ENCODE measurements around the gene CFAP20DC.
"Not testable (repeated sequence)": the region's sequence is repeated elsewhere in the genome, so short reads cannot be mapped to it uniquely, and the experiment has no call there.

CFAP20DC gene

GRCh38 chr3:58829321-58830000, 220.4 kb downstream of the CFAP20DC start:
- H3K79me2 ChIP-seq (ENCODE audit: control insufficient read depth, low read length): no peaks in the 10 kb centered on the region

GRCh38 chr3:58824777-58825176, 225.0 kb downstream of the CFAP20DC start:
- Histone ChIP-seq H3K9me3 (ENCODE audit: control insufficient read depth, insufficient read depth, low read length) (no peaks in the 10 kb centered on the region), H3K79me2 (ENCODE audit: control insufficient read depth, low read length) (no peaks in the 10 kb centered on the region), H3K4me2 (ENCODE audit: low read length) (peak overlapping the region; percentile 39), H3K27me3 (ENCODE audit: control insufficient read depth, low read length) (no peaks in the 10 kb centered on the region), H3K36me3 (ENCODE audit: control insufficient read depth, low read length) (no peaks in the 10 kb centered on the region), H4K20me1 (ENCODE audit: control insufficient read depth, insufficient read depth, low read depth, low read length) (no peaks in the 10 kb centered on the region), H3K27ac (ENCODE audit: low read depth, low read length) (no peak overlapping the region), H3F3A (ENCODE audit: control insufficient read depth, insufficient read depth) (no peaks in the 10 kb centered on the region), H3K4me3 (ENCODE audit: low read length) (peak overlapping the region; percentile 25), H3K9me2 (replicated peaks; ENCODE audit: control insufficient read depth, low read length) (no peaks in the 10 kb centered on the region), H3K4me1 (ENCODE audit: control insufficient read depth, low read length) (peaks cover 25% of the 10 kb centered on the region)
- TF ChIP-seq, protein P1, sequence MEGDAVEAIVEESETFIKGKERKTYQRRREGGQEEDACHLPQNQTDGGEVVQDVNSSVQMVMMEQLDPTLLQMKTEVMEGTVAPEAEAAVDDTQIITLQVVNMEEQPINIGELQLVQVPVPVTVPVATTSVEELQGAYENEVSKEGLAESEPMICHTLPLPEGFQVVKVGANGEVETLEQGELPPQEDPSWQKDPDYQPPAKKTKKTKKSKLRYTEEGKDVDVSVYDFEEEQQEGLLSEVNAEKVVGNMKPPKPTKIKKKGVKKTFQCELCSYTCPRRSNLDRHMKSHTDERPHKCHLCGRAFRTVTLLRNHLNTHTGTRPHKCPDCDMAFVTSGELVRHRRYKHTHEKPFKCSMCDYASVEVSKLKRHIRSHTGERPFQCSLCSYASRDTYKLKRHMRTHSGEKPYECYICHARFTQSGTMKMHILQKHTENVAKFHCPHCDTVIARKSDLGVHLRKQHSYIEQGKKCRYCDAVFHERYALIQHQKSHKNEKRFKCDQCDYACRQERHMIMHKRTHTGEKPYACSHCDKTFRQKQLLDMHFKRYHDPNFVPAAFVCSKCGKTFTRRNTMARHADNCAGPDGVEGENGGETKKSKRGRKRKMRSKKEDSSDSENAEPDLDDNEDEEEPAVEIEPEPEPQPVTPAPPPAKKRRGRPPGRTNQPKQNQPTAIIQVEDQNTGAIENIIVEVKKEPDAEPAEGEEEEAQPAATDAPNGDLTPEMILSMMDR (IDR thresholded peaks at IDR 0.05; ENCODE audit: low read depth, low read length, poor library complexity, severe bottlenecking): no peak
- no peak for TF ChIP-seq EZH2phosphoT487 (IDR thresholded peaks at IDR 0.05; ENCODE audit: borderline replicate concordance, low read length)

More at GRCh38 chr3:58829321-58830000, 220.4 kb downstream of the CFAP20DC start:
- Histone ChIP-seq H3F3A (ENCODE audit: control insufficient read depth, insufficient read depth) (no peaks in the 10 kb centered on the region), H3K27me3 (ENCODE audit: control insufficient read depth, low read length) (no peaks in the 10 kb centered on the region), H3K36me3 (ENCODE audit: control insufficient read depth, low read length) (no peaks in the 10 kb centered on the region), H3K9me3 (ENCODE audit: control insufficient read depth, insufficient read depth, low read length) (no peaks in the 10 kb centered on the region), H3K4me3 (ENCODE audit: low read length) (no peak overlapping the region), H4K20me1 (ENCODE audit: control insufficient read depth, insufficient read depth, low read depth, low read length) (no peaks in the 10 kb centered on the region), H3K4me2 (ENCODE audit: low read length) (no peak overlapping the region), H3K9me2 (replicated peaks; ENCODE audit: control insufficient read depth, low read length) (no peaks in the 10 kb centered on the region), H3K4me1 (ENCODE audit: control insufficient read depth, low read length) (peaks cover 30% of the 10 kb centered on the region), H3K27ac (ENCODE audit: low read depth, low read length) (no peak overlapping the region)
- TF ChIP-seq EZH2phosphoT487 (IDR thresholded peaks at IDR 0.05; ENCODE audit: borderline replicate concordance, low read length): no peak
- TF ChIP-seq, protein P1 (IDR thresholded peaks at IDR 0.05; ENCODE audit: low read depth, low read length, poor library complexity, severe bottlenecking): no peak

GRCh38 chr3:58824285-58824684, 225.5 kb downstream of the CFAP20DC start:
- Histone ChIP-seq H3K9me2 (replicated peaks; ENCODE audit: control insufficient read depth, low read length) (no peaks in the 10 kb centered on the region), H3K4me1 (ENCODE audit: control insufficient read depth, low read length) (peaks cover 25% of the 10 kb centered on the region), H3K27me3 (ENCODE audit: control insufficient read depth, low read length) (no peaks in the 10 kb centered on the region), H3K4me2 (ENCODE audit: low read length) (peak overlapping the region; percentile 39), H3K36me3 (ENCODE audit: control insufficient read depth, low read length) (no peaks in the 10 kb centered on the region), H3F3A (ENCODE audit: control insufficient read depth, insufficient read depth) (no peaks in the 10 kb centered on the region), H3K79me2 (ENCODE audit: control insufficient read depth, low read length) (no peaks in the 10 kb centered on the region), H3K4me3 (ENCODE audit: low read length) (peak overlapping the region; percentile 25), H4K20me1 (ENCODE audit: control insufficient read depth, insufficient read depth, low read depth, low read length) (no peaks in the 10 kb centered on the region), H3K27ac (ENCODE audit: low read depth, low read length) (no peak overlapping the region), H3K9me3 (ENCODE audit: control insufficient read depth, insufficient read depth, low read length) (no peaks in the 10 kb centered on the region)
- TF ChIP-seq EZH2phosphoT487 (IDR thresholded peaks at IDR 0.05; ENCODE audit: borderline replicate concordance, low read length): no peak
- TF ChIP-seq, protein P1 (IDR thresholded peaks at IDR 0.05; ENCODE audit: low read depth, low read length, poor library complexity, severe bottlenecking): peak; percentile 81

DNA sequence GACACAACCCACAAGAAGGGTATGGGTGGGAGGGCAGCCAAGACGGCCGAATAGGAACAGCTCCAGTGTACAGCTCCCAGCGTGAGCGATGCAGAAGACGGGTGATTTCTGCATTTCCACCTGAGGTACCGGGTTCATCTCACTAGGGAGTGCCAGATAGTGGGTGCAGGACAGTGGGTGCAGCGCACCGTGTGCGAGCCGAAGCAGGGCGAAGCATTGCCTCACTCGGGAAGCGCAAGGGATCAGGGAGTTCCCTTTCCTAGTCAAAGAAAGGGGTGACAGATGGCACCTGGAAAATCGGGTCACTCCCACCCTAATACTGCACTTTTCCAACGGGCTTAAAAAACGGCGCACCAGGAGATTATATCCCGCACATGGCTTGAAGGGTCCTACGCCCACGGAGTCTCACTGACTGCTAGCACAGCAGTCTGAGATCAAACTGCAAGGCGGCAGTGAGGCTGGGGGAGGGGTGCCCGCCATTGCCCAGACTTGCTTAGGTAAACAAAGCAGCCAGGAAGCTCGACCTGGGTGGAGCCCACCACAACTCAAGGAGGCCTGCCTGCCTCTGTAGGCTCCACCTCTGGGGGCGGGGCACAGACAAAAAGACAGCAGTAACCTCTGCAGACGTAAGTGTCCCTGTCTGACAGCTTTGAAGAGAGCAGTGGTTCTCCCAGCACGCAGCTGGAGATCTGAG, 243.1 kb downstream of the CFAP20DC start:
- not testable (repeated sequence) for H3K4me3 ChIP-seq (ENCODE audit: low read length); H3K9me3 ChIP-seq (ENCODE audit: control insufficient read depth, insufficient read depth, low read length); H3K27ac ChIP-seq (ENCODE audit: low read depth, low read length); H3K36me3 ChIP-seq (ENCODE audit: control insufficient read depth, low read length); H3K79me2 ChIP-seq (ENCODE audit: control insufficient read depth, low read length); H3K27me3 ChIP-seq (ENCODE audit: control insufficient read depth, low read length); H3K4me2 ChIP-seq (ENCODE audit: low read length); H3K9me2 ChIP-seq (replicated peaks; ENCODE audit: control insufficient read depth, low read length); H4K20me1 ChIP-seq (ENCODE audit: control insufficient read depth, insufficient read depth, low read depth, low read length); H3K4me1 ChIP-seq (ENCODE audit: control insufficient read depth, low read length); H3F3A ChIP-seq (ENCODE audit: control insufficient read depth, insufficient read depth)
